WERI-Rb-1 (cell line): ENCODE data around the gene TCTN1.

ENCODE experiments used
- DNase-seq: peaks from one replicate; pipeline ENCODE4 v3.0.0-alpha.2; 2020
- H3K27ac ChIP-seq: fragments of 250-450 bp; sonication (Bioruptor Pico); 2 replicates; pipeline ENCODE4 v1.5.1; 2020; ENCODE audit warnings: mild to moderate bottlenecking, moderate library complexity
- H3K27me3 ChIP-seq: fragments of 250-450 bp; sonication (Bioruptor Pico); 2 replicates; pipeline ENCODE4 v1.5.1; 2021; ENCODE audit warnings: mild to moderate bottlenecking, low read depth, moderate library complexity; ENCODE audit not compliant: insufficient read depth, severe bottlenecking
- H3K36me3 ChIP-seq: fragments of 250-450 bp; sonication (Bioruptor Pico); 2 replicates; pipeline ENCODE4 v1.5.1; 2020; ENCODE audit warnings: mild to moderate bottlenecking, moderate library complexity
- H3K4me3 ChIP-seq: 2 replicates; pipeline ENCODE4 v1.5.1; 2011; ENCODE audit warnings: low read depth, mild to moderate bottlenecking, control low read depth, low read length
- H3K9me3 ChIP-seq: fragments of 250-450 bp; sonication (Bioruptor Pico); 2 replicates; pipeline ENCODE4 v1.5.1; 2021; ENCODE audit warnings: mild to moderate bottlenecking, moderate library complexity; ENCODE audit not compliant: severe bottlenecking
- CTCF ChIP-seq: IDR thresholded peaks from 2 replicates; pipeline ENCODE4 v1.5.1; 2011; ENCODE audit warnings: low read depth, mild to moderate bottlenecking, control low read depth, inconsistent platforms, low read length

TCTN1 gene

DNA sequence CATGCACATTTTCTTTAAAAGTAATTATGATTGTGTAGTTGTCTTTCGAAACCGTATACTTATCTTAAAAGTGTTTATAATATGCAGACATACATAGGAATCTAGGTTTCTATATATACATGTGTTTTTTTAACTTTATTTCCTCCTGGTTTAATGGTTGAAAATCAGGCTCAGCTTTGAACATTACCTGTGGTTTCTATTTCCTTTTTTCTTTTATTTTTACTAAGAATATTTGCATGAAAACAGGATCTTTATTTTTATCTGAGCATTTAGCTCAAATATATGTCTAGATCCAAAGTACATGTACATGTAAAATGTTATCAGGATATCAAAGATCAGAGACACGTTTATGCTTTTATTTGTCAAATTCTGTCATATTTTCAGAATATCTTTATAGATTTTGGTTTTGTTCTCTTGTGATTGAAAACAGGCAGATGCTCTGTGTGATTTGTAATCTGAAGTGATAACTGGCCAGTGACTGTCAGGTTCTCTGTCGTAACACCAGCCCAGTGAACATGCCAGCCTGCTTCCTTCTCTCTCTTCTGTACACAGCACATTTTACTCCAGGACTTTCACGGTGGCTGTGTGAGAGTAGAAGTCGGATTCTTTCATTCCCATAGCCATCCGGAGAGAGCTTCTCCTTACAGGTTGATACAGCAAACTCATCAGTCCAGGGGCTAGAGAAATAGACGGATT lies 13.7 kb downstream of the TCTN1 start:
- H3K9me3 ChIP-seq = no peaks in the 10 kb centered on the region
- DNase-seq = no peak
- H3K27me3 ChIP-seq = no peaks in the 10 kb centered on the region
- peaks cover 7% of the 10 kb centered on the region for H3K36me3 ChIP-seq
- H3K27ac ChIP-seq = no peak overlapping the region
- no peak overlapping the region for H3K4me3 ChIP-seq
- TF ChIP-seq CTCF = no peak

DNA sequence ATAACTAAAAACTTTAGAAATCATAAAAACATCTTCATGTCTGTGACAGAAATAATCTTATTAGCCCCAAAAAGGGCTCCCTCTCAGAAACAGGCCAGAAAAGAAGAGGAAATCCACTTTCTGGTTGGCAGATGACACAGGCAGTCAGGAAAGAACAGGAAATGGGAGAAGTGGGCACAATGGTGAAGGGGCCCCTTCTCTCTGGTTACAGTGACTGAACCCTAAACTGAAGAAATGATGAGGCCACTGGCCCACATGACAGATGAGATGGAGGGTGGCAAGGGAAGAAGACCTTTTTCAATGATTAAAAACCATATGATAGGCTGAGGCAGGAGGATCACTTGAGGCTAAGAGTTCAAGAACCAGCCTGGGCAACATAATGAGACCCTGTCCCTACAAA lies 21.1 kb downstream of the TCTN1 start:
- DNase-seq = no peak
- no peaks in the 10 kb centered on the region for H3K27me3 ChIP-seq
- no peaks in the 10 kb centered on the region for H3K9me3 ChIP-seq
- TF ChIP-seq CTCF = no peak
- no peak overlapping the region for H3K4me3 ChIP-seq
- no peak overlapping the region for H3K27ac ChIP-seq
- H3K36me3 ChIP-seq = no peaks in the 10 kb centered on the region

- H3K27me3 ChIP-seq = no peaks in the 10 kb centered on the region
- H3K4me3 ChIP-seq = no peak overlapping the region
- H3K27ac ChIP-seq = no peak overlapping the region
- H3K36me3 ChIP-seq = no peaks in the 10 kb centered on the region
- no peaks in the 10 kb centered on the region for H3K9me3 ChIP-seq
- no peak for TF ChIP-seq CTCF
- DNase-seq = no peak
Observed at GRCh38 chr12:110636516-110636915, 22.6 kb downstream of the TCTN1 start.

- H3K36me3 ChIP-seq = no peaks in the 10 kb centered on the region
- no peak overlapping the region for H3K4me3 ChIP-seq
- DNase-seq = no peak
- TF ChIP-seq CTCF = no peak
- H3K27me3 ChIP-seq = no peaks in the 10 kb centered on the region
- no peaks in the 10 kb centered on the region for H3K9me3 ChIP-seq
- H3K27ac ChIP-seq = no peak overlapping the region
Observed at GRCh38 chr12:110637869-110638441, 24.0 kb downstream of the TCTN1 start.

DNA sequence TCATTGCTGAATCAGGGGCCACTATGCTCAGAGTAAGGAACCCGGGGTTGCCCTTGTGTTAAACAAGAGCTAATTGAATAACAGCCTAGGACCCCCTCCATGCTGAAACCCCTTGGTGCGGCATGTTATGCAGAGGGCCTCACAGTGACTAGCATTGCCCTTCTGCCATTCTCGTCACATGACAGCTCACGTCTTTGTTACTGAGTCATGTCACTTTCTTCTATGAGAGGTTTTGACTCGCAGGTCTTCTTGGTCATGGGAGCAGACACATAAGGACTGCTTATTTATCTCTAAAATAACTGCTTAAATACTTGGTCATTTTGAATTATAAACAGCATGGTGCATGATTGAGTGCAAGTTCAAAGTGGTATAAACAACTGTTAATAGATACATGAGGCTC lies 24.9 kb downstream of the TCTN1 start:
- H3K27ac ChIP-seq = no peak overlapping the region
- H3K27me3 ChIP-seq = no peaks in the 10 kb centered on the region
- no peaks in the 10 kb centered on the region for H3K9me3 ChIP-seq
- H3K4me3 ChIP-seq = no peak overlapping the region
- no peaks in the 10 kb centered on the region for H3K36me3 ChIP-seq
- no peak for DNase-seq
- no peak for TF ChIP-seq CTCF
